ENCODE results near the gene SLC18B1.
A peak's percentile ranks its signal among the peaks of the same experiment; 100 is the strongest.

DNA sequence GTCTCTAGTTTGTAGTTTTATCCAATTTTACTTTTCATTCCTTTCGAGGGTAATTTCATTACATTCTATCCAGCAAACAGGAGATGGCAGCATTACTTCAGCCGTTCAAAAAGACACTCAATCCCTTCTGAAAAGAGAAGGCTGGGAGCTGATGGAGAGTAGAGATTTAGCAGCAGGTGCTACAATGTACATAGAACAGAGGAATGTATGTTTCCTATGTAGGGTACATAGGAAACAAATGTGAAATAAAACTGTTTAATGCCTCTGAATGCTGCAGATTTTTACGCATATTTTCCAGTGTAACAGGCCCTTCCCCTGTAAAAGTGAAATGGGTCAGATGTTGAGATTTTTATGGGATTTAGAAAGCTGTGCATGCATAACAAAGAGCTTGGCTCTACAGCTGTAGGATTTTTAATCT is 31.9 kb upstream of the SLC18B1 start:
- no peak for TF ChIP-seq EZH2phosphoT487 (IDR thresholded peaks at IDR 0.05; ENCODE audit: borderline replicate concordance, low read depth, low read length)
- TF ChIP-seq, protein P1, sequence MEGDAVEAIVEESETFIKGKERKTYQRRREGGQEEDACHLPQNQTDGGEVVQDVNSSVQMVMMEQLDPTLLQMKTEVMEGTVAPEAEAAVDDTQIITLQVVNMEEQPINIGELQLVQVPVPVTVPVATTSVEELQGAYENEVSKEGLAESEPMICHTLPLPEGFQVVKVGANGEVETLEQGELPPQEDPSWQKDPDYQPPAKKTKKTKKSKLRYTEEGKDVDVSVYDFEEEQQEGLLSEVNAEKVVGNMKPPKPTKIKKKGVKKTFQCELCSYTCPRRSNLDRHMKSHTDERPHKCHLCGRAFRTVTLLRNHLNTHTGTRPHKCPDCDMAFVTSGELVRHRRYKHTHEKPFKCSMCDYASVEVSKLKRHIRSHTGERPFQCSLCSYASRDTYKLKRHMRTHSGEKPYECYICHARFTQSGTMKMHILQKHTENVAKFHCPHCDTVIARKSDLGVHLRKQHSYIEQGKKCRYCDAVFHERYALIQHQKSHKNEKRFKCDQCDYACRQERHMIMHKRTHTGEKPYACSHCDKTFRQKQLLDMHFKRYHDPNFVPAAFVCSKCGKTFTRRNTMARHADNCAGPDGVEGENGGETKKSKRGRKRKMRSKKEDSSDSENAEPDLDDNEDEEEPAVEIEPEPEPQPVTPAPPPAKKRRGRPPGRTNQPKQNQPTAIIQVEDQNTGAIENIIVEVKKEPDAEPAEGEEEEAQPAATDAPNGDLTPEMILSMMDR (conservative IDR thresholded peaks at IDR 0.05; ENCODE audit: low read length): peak; percentile 75
